GM19035 (cell line): ENCODE results near the gene TMEM131.
"Not testable (repeated sequence)": the region's sequence is repeated elsewhere in the genome, so short reads cannot be mapped to it uniquely, and the experiment has no call there.

Experiments used
- ATAC-seq: cut with Tn5 transposase; IDR thresholded peaks from one replicate; pipeline ENCODE4 v1.9.1; 2021; ENCODE audit not compliant: unreplicated experiment

TMEM131 gene

DNA sequence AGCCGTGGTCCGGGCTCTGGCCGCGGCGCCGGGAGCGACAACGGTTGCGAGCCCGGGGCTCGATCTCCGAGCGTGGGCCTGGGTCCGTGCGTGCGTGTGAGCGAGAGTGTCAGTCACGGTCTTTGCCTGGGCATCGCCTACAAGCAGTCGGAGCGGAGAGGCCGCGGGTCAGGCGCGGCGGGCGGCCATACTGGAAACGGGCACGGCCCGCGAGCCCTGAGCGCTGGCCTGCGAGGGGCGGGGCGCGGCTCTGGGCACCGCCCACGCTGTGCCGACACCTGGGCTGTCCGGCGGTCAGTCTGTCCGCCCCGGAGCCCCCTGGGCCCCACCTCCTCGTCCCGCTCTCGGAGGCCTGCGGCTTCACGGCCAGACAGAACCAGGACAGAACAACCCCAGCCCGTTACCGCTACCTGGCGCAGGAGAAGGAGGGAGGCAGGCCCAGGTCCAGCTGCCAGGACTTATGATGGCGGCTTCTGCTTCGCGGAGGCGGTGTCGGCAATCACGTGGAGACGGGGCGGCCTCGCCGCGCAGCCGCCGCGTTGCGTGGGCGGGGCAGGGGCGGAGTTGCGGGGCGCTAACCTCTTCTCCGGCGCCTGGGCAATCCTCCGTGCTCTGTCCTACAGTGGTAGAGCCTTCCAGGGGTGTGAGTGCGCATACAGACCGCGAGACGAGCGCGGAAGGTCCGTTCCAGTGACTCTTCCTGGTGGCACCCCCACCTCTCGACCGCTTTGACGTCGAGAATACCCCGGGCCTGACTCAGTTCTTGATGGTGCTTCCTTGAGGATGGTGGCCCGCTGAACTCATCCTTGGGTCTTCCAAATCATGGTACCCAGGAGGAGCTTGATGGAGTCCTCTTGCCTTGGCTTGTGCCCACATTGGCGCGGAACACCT lies at the start of gene TMEM131:
Gene TMEM131 (minus strand): TSS at position 215 of the 891 bp plus-strand sequence. CDS start 286 bp downstream, outside the sequence.
- ATAC-seq, result peak; percentile 80

DNA sequence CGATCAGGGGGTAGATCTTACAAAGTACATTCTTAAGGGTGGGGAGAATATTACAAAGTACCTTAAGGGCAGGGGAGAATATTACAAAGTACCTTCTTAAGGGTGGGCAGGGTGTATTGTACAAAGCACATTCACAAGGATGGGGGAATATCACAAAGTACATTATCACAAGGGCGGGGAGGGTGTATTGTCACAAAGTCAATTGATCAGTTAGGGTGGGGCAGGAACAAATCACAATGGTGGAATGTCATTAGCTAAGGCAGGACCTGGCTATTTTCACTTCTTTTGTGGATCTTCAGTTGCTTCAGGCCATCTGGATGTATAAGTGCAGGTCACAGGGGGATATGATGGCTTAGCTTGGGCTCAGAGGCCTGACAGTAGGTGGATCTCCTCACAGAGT lies 49.0 kb upstream of the TMEM131 start:
- ATAC-seq, result not testable (repeated sequence)

GRCh38 chr2:98043101-98043500 lies 47.4 kb upstream of the TMEM131 start:
- ATAC-seq, result no peak

- no peak for ATAC-seq
Observed at GRCh38 chr2:98040331-98040939, 44.7 kb upstream of the TMEM131 start.

- ATAC-seq, result no peak
Observed at GRCh38 chr2:98039085-98039756, 43.5 kb upstream of the TMEM131 start.

- ATAC-seq, result no peak
Observed at GRCh38 chr2:98037666-98038336, 42.1 kb upstream of the TMEM131 start.

- ATAC-seq, result no peak
Observed at GRCh38 chr2:98037206-98037605, 41.5 kb upstream of the TMEM131 start.

DNA sequence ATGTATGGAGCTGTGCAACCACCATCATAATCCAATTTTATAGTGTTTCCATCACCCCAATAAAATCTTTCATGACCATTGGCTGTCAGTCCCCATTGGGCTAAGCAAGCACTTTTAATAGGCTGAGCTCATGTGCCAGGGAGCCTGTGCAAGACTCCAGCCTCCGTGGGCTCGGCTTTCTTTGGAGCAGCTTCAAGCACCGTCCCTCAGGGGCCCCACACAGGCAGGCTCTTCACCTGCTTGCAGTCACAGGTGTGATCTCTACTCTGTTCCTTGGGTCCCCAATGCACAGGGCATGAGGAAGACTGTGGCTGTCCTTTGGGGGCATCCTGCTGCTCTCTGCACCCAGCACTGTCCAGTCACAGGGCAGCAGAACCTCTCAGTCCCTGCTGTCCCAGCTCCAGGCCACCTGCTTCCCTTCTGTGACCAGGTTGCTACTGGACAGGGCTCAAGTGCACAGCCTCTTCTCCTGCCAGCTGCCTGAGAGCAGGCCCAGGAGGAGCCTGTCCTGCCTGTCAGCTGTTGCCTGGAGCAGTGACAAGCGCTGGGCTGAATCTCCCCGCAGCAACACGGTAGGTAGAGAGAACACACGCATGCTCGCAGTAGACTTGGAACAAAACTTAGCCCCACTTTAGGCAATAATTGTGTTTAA lies 40.7 kb upstream of the TMEM131 start:
- no peak for ATAC-seq

GRCh38 chr2:98034745-98035144 lies 39.0 kb upstream of the TMEM131 start:
- no peak for ATAC-seq

DNA sequence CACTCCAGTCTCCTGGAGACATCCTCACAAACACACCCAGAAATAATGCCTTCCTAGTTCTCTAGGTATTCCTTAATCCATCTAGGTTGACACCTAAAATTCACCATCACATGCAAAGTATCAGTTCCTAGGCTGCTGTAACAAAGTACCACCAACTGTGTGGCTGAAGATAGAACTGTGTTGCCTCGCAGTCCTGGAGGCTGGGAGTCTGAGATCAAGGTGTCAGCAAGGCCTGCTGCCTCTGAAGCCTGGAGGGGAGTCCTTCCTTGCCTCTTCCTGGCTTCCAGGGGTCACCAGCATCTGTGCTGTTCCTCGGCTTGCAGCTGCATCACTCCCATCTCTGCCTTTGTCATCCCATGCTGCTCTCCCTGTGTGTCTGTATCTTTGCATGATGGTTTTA lies 36.3 kb upstream of the TMEM131 start:
- ATAC-seq, result no peak

DNA sequence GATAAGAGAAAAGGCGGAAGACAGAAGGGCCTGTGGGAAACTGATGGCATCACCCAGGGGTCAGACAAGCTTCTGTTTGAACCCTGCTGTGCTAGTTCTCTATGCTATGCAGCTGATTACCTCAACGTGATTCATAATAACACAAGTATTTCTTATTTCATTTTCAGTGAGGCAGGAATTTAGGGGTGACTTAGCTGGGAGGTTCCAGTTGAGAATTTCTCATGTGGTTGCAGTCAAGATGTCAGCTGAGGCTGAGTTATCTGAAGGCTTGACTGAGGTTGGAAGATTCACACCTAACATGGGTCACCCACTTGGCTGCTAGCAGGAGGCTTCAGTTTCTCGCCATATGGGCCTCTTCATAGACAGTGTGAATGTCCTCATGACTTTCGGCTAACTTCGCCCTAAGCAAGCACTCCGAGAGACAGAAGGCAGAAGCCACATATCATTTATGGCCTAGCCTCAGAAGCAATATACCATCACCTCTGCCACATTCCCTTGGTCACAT lies 34.0 kb upstream of the TMEM131 start:
- ATAC-seq, result no peak

DNA sequence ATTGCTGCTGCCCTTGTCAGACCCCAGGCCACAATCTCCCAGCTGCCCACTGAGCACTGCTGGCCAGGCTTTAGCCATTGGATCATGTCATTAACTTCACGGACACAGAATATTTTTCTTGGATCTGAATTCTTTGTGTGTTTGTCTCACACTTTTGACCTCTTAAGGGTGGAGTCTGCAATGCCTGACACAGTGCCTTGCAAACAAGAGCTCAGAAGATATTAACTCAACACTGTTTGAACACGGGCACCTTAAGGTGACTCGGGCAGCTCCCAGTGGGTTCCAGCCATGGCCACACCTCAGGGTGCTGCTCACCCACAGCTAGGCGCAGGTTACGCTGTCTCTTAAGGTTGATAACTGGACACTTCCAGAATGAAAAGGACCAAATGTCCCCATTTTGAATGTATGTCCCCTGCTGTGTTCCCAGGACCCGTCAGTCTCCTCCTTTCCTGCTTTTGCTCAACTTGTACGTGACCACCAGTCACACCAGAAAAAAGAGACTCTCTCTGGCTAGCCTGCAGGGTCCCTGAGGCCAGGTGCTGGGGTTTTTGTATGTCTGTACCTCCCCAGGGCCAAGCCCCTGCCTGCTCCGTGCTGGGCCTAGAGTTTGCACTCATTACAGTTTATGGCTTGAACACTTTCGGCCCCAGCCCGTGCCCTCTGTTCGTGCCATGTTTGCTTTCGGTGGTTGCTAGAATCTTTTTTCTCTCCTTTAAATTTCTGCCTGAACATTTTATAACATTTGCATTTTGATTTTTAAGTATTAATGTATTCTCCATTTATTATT lies 33.4 kb upstream of the TMEM131 start:
- ATAC-seq, result no peak

DNA sequence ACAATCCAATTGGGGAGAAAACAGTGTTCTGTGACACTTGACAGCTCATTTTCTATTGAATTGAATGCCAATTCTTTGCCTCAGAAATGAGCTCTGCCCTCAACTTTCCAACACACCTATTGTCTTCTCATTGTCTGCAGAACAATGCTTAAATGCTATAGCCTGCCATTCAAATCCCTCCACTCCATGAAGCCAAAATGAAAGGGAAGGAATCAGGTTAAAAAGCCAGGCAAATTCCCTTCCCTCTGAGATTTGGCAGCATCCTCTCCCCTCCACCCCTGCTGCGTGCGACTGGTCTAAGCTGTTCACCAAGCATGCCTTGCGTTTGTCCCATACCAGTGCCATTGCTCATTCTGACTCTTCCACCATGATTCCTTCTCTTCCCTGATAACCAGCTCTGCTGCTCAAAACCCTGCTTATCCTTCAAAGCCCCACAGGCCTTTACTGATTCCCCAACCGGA lies 32.4 kb upstream of the TMEM131 start:
- no peak for ATAC-seq

DNA sequence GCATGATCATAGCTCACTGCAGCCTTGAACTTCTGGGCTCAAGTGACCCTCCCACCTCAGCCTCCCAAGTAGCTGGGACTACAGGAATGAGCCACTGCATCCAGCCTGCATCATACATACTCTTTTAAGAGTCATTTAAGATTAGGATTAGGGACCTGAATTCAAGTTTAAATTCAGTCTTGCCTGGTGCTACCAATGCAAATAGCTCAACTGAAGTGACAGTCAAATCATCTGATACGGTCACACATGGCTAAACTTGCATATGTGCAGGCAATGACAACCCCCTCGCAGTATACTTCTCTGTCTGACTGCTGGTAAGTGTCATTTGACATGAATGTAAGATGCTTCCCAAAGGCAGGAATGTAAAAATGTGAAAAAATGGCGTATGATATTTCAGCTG lies 31.8 kb upstream of the TMEM131 start:
- ATAC-seq, result peak; percentile 28

- ATAC-seq, result peak; percentile 81
Observed at GRCh38 chr2:98026927-98027522, 31.3 kb upstream of the TMEM131 start.

GRCh38 chr2:98026292-98026691 lies 30.5 kb upstream of the TMEM131 start:
- no peak for ATAC-seq

DNA sequence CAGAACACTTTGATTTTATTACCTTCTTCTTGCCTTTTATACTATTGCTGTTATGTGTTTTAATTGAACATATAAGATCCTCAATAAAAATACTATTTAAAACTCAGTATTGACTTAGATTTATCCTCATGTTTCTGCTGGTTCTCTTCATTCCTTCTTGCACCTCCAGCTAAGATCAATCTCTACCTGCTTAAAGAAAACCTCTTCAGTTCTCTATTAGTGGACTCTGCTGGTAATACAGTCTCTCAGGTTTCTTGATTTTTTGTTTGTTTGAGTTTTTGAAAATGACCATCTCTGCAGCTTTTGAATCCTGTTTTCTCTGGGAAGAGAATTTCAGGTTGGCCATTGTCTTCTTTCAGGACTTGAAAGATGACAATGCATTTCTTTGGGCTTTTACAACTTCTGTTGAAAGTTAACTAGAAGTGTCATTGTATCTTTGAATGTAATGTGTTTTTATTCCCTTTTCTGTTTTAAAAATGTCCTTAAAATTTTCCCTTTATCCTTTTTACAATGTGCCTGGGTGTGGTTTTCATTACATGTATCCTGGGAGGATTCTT lies 29.8 kb upstream of the TMEM131 start:
- no peak for ATAC-seq

DNA sequence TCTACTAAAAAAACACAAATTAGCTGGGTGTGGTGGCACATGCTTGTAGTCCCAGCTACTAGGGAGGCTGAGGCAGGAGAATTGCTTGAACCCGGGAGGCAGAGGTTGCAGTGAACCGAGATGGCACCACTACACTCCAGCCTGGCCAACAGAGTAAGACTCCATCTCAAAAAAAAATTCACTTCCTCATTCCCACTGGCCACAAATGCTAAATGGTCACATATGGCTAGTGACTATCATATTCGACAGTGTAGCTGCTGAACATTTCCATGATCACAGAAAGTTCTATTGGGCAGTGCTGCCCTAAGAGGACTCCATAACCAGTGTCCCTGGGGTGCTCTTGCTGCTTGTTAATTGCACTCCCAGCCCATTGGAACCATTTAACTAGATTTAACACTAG lies 26.3 kb upstream of the TMEM131 start:
- not testable (repeated sequence) for ATAC-seq
